ENCODE data around the gene ANKRD61. TPM values are rescaled to one million over a fixed set of nuclear protein-coding genes. Genes with fewer than 3 reads are reported as not detected.
"Not testable (repeated sequence)": the region's sequence is repeated elsewhere in the genome, so short reads cannot be mapped to it uniquely, and the experiment has no call there.

Gene ANKRD61
- total RNA-seq (ENCODE audit: low replicate concordance): 0.46 TPM in 1 of 2 replicates, not detected in the other

DNA sequence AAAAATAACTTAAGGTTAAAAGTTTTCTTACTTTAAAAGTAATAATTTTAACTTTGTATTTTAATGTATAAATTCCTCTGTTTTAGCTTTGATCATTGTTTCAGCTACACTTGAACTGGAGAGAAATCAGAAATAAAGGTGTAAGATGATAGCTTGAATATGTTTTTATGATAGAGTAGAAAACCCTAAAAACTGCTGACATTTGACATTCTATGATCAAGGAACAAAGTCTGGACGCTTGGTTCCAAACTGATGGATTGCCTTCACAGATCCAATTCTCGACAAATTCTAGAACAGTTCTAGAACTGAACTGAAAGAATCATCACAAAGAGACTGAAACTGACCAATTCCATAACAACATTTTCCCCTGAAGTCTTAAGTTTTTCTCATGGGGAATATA lies at the start of gene ANKRD61:
TSS of gene ANKRD61 (plus strand) at position 389 of the 400 bp plus-strand sequence. CDS start at position 389, 0 bp downstream.
- H3K36me3 Mint-ChIP-seq: peaks cover 42% of the 10 kb centered on the region

DNA sequence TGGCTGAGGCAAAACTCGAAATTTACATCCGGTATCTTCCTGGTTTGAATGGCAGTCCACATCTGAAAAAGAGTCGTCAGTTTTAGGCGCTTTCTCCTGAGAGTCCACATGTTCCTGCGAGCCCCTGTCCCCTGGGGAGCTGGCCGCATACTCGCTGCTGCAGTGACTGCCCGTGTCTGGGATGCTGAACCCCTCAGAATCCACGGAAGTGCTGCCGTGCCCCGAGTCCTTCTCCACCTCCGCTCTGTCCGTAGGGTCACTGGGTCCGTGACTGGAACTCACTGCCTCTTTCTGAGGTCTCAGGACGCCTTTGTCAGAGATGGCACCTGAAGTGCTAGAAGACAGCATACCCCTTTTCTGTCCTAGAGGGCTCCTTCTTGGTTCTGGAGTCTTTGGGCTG lies 44.1 kb upstream of the ANKRD61 start:
- H4K20me1 ChIP-seq (ENCODE audit: low read depth); H2AFZ ChIP-seq (replicated peaks); H3K4me2 ChIP-seq; DNase-seq (ENCODE audit: low spot score); H3K9ac ChIP-seq; H3K27ac Mint-ChIP-seq; H3K79me2 ChIP-seq (ENCODE audit: low read depth); H3K27me3 ChIP-seq; H3K4me3 ChIP-seq; H3K9me3 ChIP-seq (ENCODE audit: low read depth); H3K4me1 ChIP-seq; H3K4me1 Mint-ChIP-seq; H3K36me3 ChIP-seq; H3K27ac ChIP-seq; H3K4me3 Mint-ChIP-seq; H3F3A ChIP-seq (ENCODE audit: low read depth); H3K27me3 Mint-ChIP-seq (ENCODE audit: insufficient read depth, low read depth); H3K9me3 Mint-ChIP-seq: not testable (repeated sequence)
- H3K36me3 Mint-ChIP-seq: peaks cover 22% of the 10 kb centered on the region

More for the DNA sequence above, at the start of gene ANKRD61:
- H3K27me3 ChIP-seq: no peaks in the 10 kb centered on the region
- no peak within 1 kb of the TSS for H3K4me3 ChIP-seq
- H4K20me1 ChIP-seq (ENCODE audit: low read depth): peaks cover 24% of the 10 kb centered on the region
- peaks cover 22% of the 10 kb centered on the region for H3K79me2 ChIP-seq (ENCODE audit: low read depth)
- H3K27ac ChIP-seq: no peak within 1 kb of the TSS
- no peak within 1 kb of the TSS for H2AFZ ChIP-seq (replicated peaks)
- Mint-ChIP-seq H3K4me3 (no peak within 1 kb of the TSS), H3K9me3 (no peaks in the 10 kb centered on the region), H3K27ac (no peak within 1 kb of the TSS), H3K27me3 (ENCODE audit: insufficient read depth, low read depth) (peaks cover 6% of the 10 kb centered on the region), H3K4me1 (no peaks in the 10 kb centered on the region)
- H3K9me3 ChIP-seq (ENCODE audit: low read depth): no peaks in the 10 kb centered on the region
- H3K36me3 ChIP-seq: peaks cover 7% of the 10 kb centered on the region
- DNase-seq (ENCODE audit: low spot score): no peak
- H3K4me2 ChIP-seq: no peak within 1 kb of the TSS
- H3K4me1 ChIP-seq: no peaks in the 10 kb centered on the region
- H3K9ac ChIP-seq: no peak within 1 kb of the TSS
- peaks cover 24% of the 10 kb centered on the region for H3F3A ChIP-seq (ENCODE audit: low read depth)
- TF ChIP-seq, protein P1, sequence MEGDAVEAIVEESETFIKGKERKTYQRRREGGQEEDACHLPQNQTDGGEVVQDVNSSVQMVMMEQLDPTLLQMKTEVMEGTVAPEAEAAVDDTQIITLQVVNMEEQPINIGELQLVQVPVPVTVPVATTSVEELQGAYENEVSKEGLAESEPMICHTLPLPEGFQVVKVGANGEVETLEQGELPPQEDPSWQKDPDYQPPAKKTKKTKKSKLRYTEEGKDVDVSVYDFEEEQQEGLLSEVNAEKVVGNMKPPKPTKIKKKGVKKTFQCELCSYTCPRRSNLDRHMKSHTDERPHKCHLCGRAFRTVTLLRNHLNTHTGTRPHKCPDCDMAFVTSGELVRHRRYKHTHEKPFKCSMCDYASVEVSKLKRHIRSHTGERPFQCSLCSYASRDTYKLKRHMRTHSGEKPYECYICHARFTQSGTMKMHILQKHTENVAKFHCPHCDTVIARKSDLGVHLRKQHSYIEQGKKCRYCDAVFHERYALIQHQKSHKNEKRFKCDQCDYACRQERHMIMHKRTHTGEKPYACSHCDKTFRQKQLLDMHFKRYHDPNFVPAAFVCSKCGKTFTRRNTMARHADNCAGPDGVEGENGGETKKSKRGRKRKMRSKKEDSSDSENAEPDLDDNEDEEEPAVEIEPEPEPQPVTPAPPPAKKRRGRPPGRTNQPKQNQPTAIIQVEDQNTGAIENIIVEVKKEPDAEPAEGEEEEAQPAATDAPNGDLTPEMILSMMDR (IDR thresholded peaks at IDR 0.05): no peak
- TF ChIP-seq EZH2 (IDR thresholded peaks at IDR 0.05): no peak
- TF ChIP-seq EZH2phosphoT487 (IDR thresholded peaks at IDR 0.05): no peak

DNA sequence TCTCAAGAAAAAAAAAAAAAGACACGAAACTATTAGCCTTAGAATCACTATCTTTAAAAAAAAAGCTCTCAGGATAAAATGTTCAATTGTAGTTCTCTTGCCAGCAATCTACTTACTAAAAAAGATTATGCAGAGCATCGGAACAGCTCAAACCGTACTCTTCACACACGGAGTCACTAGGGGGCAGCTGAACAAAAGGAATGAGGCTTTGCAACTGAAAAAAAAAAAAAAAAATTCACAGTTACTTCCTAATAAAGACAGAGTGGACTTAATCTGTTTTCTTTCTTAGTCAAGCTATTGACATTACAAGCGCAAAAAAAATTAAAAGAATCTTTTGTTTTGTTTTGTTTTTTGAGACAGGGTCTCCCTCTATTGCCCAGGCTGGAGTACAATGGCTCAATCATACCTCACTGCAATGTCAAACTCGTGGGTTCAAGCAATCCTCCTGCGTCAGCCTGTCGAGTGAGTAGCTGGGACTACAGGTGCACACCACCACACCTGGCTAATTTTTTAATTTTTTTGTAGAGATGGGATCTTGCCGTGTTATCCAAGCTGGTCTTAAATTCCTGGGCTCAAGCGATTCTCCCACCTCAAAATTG lies 33.9 kb upstream of the ANKRD61 start:
- no peak overlapping the region for H3K9ac ChIP-seq
- Mint-ChIP-seq H3K27me3 (ENCODE audit: insufficient read depth, low read depth) (peaks cover 2% of the 10 kb centered on the region), H3K36me3 (peaks cover 18% of the 10 kb centered on the region), H3K9me3 (no peaks in the 10 kb centered on the region), H3K4me3 (no peak overlapping the region), H3K27ac (no peak overlapping the region), H3K4me1 (peaks cover 6% of the 10 kb centered on the region)
- TF ChIP-seq EZH2 (IDR thresholded peaks at IDR 0.05): no peak
- TF ChIP-seq, protein P1 (IDR thresholded peaks at IDR 0.05): peak; percentile 68
- H3K9me3 ChIP-seq (ENCODE audit: low read depth): no peaks in the 10 kb centered on the region
- H3K4me1 ChIP-seq: no peaks in the 10 kb centered on the region
- DNase-seq (ENCODE audit: low spot score): peak; percentile 72
- H3K27ac ChIP-seq: no peak overlapping the region
- no peaks in the 10 kb centered on the region for H4K20me1 ChIP-seq (ENCODE audit: low read depth)
- no peak overlapping the region for H2AFZ ChIP-seq (replicated peaks)
- no peak overlapping the region for H3K4me3 ChIP-seq
- peaks cover 7% of the 10 kb centered on the region for H3F3A ChIP-seq (ENCODE audit: low read depth)
- H3K27me3 ChIP-seq: no peaks in the 10 kb centered on the region
- no peak overlapping the region for H3K4me2 ChIP-seq
- peaks cover 8% of the 10 kb centered on the region for H3K36me3 ChIP-seq
- H3K79me2 ChIP-seq (ENCODE audit: low read depth): no peaks in the 10 kb centered on the region

DNA sequence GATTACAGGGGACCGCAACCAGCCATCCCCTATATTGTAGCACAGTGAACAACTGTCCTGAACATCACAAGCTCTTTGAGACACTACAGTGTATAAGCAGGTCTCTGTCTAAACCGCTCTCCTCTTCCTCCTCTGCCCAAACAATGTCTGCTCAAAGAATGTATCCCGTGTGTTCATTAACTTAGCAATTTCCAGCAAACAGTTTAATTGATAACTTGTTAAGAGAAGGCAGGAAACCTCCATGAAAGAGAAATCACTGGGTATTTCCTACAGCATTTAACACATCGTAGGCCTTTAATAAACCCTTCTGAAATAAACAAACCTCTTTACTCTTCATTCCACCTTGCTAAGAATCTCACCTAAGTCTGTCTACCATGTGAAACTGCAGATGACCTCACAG lies 23.8 kb upstream of the ANKRD61 start:
- Mint-ChIP-seq H3K4me3 (peak overlapping the region; percentile 92), H3K27ac (no peak overlapping the region), H3K27me3 (ENCODE audit: insufficient read depth, low read depth) (no peaks in the 10 kb centered on the region)

DNA sequence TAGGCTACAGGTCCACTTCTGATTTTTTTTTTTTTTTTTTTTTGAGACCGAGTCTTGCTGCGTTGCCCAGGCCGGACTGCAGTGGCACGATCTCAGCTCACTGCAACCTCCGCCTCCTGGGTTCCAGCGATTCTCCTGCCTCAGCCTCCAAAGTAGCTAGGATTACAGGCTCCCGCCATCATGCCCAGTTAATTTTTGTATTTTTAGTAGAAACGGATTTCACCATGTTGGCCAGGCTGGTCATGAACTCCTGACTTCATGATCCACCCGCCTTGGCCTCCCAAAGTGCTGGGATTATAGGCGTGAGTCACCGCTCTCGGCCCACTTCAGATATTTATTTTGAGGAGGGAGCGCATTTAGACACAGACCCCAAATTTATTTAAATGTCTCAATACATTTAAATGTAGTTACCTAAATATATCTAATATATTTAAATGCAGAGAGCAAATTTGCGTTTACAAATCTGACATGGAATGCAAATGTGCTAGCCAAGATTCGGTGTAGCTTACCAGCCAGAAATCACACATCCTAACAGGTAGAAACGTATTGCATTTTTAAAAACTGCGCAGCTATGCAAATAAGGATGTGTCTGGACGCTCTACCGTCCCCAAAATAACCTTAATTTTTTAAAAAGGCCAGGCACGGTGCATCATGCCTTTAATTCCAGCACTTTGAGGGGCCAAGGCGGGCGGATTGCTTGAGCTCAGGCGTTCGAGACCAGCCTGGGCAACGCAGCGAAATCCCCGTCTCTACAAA lies 23.2 kb upstream of the ANKRD61 start:
- H2AFZ ChIP-seq (replicated peaks); H3K27me3 Mint-ChIP-seq (ENCODE audit: insufficient read depth, low read depth); H3K9me3 Mint-ChIP-seq; H3K27me3 ChIP-seq; H3K27ac Mint-ChIP-seq; H4K20me1 ChIP-seq (ENCODE audit: low read depth); H3K9me3 ChIP-seq (ENCODE audit: low read depth); DNase-seq (ENCODE audit: low spot score); H3K4me1 ChIP-seq; H3K36me3 ChIP-seq; H3K36me3 Mint-ChIP-seq: not testable (repeated sequence)
- peak overlapping the region; percentile 76 for H3K27ac ChIP-seq
- peaks cover 64% of the 10 kb centered on the region for H3K79me2 ChIP-seq (ENCODE audit: low read depth)
- peaks cover 16% of the 10 kb centered on the region for H3F3A ChIP-seq (ENCODE audit: low read depth)
- Mint-ChIP-seq H3K4me3 (peak overlapping the region; percentile 92), H3K4me1 (peaks cover 15% of the 10 kb centered on the region)
- H3K4me3 ChIP-seq: peak overlapping the region; percentile 65
- H3K9ac ChIP-seq: peak overlapping the region; percentile 76
- H3K4me2 ChIP-seq: peak overlapping the region; percentile 82

More for the DNA sequence above, 23.8 kb upstream of the ANKRD61 start:
- no peak overlapping the region for H3K27ac ChIP-seq
- no peaks in the 10 kb centered on the region for H4K20me1 ChIP-seq (ENCODE audit: low read depth)
- no peaks in the 10 kb centered on the region for H3K27me3 ChIP-seq
- peaks cover 5% of the 10 kb centered on the region for H3K4me1 ChIP-seq
- H3K4me2 ChIP-seq: peak overlapping the region; percentile 82
- H3K9ac ChIP-seq: no peak overlapping the region
- H3F3A ChIP-seq (ENCODE audit: low read depth): peaks cover 16% of the 10 kb centered on the region
- TF ChIP-seq EZH2 (IDR thresholded peaks at IDR 0.05) (no peak), EZH2phosphoT487 (IDR thresholded peaks at IDR 0.05) (no peak)
- TF ChIP-seq, protein P1 (IDR thresholded peaks at IDR 0.05): no peak
- no peaks in the 10 kb centered on the region for H3K9me3 ChIP-seq (ENCODE audit: low read depth)
- peaks cover 2% of the 10 kb centered on the region for H3K36me3 Mint-ChIP-seq
- H3K4me3 ChIP-seq: no peak overlapping the region
- peaks cover 15% of the 10 kb centered on the region for H3K4me1 Mint-ChIP-seq
- no peak overlapping the region for H2AFZ ChIP-seq (replicated peaks)
- no peak for DNase-seq (ENCODE audit: low spot score)
- peaks cover 58% of the 10 kb centered on the region for H3K79me2 ChIP-seq (ENCODE audit: low read depth)
- peaks cover 1% of the 10 kb centered on the region for H3K36me3 ChIP-seq
- H3K9me3 Mint-ChIP-seq: no peaks in the 10 kb centered on the region
